GM18526 (cell line): Measurements from ENCODE around the gene LRRC18.

ENCODE experiments used
- POLR2A ChIP-seq: IDR thresholded peaks from 3 replicates; pipeline ENCODE4 v1.6.1; 2011; ENCODE audit not compliant: insufficient read length; ENCODE audit errors: extremely low read depth

Gene LRRC18

DNA sequence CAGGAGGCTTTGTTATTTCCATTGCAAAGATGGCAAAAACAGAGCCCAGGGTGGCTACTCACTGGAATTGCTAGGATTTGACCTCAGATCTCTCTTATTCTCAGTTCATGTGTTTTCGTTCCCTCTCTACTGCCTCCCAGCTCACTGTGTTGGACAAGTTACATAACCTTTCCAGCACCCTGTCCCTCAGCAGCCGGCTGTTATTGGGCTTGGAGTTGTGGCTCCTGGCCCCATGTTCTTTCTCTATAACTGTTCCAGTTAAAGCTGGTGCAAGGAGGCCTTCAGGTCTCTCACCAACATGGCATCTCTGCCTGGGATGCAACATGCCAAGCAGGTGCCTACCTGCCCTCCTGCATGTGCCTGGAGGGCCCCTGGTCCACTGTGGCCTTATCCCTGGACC lies 56.8 kb downstream of the LRRC18 start:
- no peak for TF ChIP-seq POLR2A

DNA sequence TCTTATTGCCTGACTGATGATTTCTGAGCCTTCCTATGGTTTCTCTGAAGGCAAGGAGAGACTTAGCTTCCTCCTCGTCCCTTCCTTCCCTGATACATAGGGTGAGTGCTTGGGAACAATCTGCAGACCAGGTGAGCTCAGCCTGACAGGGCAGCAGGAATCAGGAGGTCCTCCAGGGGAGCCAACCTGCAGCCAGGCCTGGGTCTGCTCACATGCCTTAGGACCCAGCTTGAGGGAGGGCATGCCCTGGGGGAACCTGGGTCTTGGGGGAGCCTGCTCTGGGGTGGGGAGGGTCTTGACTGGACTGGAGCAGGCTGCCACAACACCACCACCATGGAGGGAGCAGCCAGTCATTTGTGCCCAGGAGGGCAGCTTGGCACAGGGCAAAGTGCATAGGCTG lies 57.7 kb downstream of the LRRC18 start:
- TF ChIP-seq POLR2A: no peak

DNA sequence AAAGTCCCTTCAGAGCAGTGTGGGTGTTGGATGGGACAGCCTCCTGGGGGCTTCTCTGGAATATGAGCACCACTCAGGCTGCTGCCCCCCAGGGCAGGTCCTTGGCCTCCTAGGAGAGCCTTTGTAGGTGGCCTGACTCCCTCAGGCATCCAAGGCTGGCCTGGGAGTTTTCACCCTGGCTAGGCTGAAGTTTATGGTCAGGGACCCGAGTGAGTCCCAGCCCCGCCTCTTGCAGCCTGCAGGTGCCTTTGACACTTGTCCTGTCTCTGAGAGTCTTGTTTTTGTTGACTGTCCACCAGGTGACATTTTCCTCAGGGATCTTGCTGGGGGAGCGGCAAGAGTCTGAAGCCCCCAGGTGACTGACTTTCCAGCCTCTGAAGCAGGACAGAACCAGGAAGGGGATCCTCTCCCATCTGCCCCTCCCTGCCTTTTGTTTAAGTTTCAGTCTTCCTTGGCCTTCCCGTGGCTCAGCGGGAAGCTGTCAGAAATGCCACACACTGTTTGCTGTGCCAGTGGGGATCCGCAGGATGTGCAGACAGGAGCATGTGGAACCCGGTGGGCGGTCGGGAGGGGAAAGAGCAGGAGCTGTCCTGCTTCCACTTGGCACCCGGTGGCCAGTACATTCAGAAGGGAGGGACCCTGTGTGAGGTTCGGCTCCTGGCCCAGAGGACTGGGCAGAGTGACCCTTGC lies 59.5 kb downstream of the LRRC18 start:
- no peak for TF ChIP-seq POLR2A

DNA sequence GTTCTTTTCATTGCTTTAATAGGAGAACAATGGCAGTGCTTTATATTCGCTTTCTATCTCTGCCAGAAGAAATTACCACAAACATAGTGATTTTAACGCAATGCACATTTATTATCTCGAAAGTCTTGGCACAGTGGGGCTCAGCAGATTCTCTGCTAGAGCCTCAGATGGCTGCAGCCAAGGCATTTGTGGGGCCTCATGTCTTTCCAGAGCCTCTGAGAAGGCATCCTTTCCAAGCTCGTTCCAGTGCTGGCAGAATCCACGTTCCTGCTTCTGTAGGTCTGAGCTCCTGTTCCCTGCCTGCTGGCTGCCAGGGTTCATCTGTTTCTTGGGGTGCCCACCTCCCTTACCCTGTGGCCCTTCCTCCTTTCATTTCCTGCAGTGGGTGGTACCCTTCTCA lies 60.2 kb downstream of the LRRC18 start:
- no peak for TF ChIP-seq POLR2A

DNA sequence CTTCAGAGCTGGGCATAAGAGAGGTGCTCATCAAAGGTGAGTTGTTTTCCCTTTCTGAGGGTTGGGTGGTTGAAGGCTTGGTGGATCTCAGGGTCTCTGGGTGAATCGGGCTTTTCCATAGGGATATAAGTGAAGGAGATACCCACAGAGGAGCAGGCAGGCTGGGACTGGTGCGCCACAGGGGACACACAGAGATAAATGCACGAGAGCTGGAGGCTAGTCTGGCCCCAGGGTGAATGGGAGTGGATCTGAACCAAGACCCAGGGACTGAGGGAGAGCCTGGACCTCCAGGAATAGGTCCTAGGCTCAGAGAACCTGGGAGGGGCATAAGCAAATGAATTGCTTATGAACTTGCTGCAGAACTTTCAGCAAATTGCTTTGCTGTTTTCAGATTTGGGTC lies 61.5 kb downstream of the LRRC18 start:
- TF ChIP-seq POLR2A: no peak

DNA sequence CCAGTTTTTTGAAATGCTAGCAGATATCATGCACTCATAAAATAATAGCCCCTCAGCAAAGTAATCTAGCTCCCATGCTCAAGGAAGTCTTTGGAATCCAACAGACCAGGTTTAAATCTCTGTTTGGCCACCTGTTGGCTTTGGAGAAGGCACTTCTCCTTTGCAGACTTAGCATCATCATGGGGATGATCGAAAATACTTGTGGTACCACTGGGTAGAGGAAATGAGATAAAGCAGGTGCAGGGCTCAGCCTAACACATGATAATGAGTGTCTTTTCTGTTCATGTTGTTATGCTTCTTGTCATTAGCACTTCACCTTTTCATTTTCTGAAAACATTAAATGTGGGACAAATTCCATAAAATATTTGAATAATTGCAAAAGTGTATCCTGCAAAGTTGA lies 67.4 kb downstream of the LRRC18 start:
- no peak for TF ChIP-seq POLR2A
